ENCODE results near the gene CCDC82. TPM values are rescaled to one million over a fixed set of nuclear protein-coding genes. Genes with fewer than 3 reads are reported as not detected.

CCDC82 gene
- total and polyA plus RNA-seq, 4 donors = 29.3 to 39.0 (median 38.1) TPM

- no peaks in the 10 kb centered on the region for H3K36me3 ChIP-seq (ENCODE audit: control insufficient read depth in 1 of 2, insufficient read depth in 2 of 2, low read length in 1 of 2)
- H3K4me3 ChIP-seq (ENCODE audit: low read length in 2 of 2) = no peak overlapping the region
- intact Hi-C loops (cut with DNase I) = no loop called here
- no peak for DNase-seq
- no peaks in the 10 kb centered on the region for H3K27me3 ChIP-seq (ENCODE audit: control insufficient read depth in 1 of 2, insufficient read depth in 2 of 2, low read length in 1 of 2)
- no peak for ATAC-seq (ENCODE audit: low FRiP score)
- H3K4me1 ChIP-seq (ENCODE audit: control insufficient read depth in 1 of 2, insufficient read depth in 2 of 2, low read length in 2 of 2) = no peaks in the 10 kb centered on the region
- WGBS, 2 donors = 96 to 97% methylated on average over 3 of the region's 3 CpGs
- H3K9me3 ChIP-seq (ENCODE audit: control insufficient read depth, low read length) = no peaks in the 10 kb centered on the region
- no peak overlapping the region for H3K27ac ChIP-seq (ENCODE audit: low read depth in 1 of 2, low read length in 2 of 2)
Observed at GRCh38 chr11:96397863-96398262, 8.2 kb upstream of the CCDC82 start.

- intact Hi-C loops (cut with DNase I) = no loop called here
- DNase-seq (no peak), ATAC-seq (ENCODE audit: low FRiP score) (no peak)
- Histone ChIP-seq H3K36me3 (ENCODE audit: control insufficient read depth in 1 of 2, insufficient read depth in 2 of 2, low read length in 1 of 2) (no peaks in the 10 kb centered on the region), H3K27me3 (ENCODE audit: control insufficient read depth in 1 of 2, insufficient read depth in 2 of 2, low read length in 1 of 2) (no peaks in the 10 kb centered on the region), H3K9me3 (ENCODE audit: control insufficient read depth, low read length) (no peaks in the 10 kb centered on the region), H3K27ac (ENCODE audit: low read depth in 1 of 2, low read length in 2 of 2) (no peak overlapping the region), H3K4me3 (ENCODE audit: low read length in 2 of 2) (no peak overlapping the region), H3K4me1 (ENCODE audit: control insufficient read depth in 1 of 2, insufficient read depth in 2 of 2, low read length in 2 of 2) (no peaks in the 10 kb centered on the region)
- 69 to 71% methylated on average over 4 of the region's 4 CpGs for WGBS, 2 donors
Observed at GRCh38 chr11:96396637-96397036, 6.9 kb upstream of the CCDC82 start.

DNA sequence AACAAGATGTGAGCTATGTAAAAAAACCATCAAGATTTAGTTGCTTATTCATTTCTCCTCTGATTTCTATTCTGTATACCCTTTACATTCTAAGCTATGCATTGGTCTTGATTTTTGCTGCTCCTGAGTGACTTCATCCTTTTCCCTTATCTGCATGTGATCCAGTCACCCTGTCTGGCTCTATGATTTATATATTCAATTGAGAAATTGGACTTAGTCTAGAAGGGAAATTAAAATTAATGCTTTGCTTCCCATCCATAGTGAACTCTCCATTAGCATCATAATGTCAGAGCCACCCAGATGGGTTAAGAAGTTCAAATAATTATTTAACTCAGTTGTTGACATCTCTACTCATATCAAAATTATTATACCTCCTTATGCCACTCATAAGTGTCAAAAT is 5.1 kb upstream of the CCDC82 start:
- DNase-seq = no peak
- ATAC-seq (ENCODE audit: low FRiP score) = no peak
- no peaks in the 10 kb centered on the region for H3K9me3 ChIP-seq (ENCODE audit: control insufficient read depth, low read length)
- intact Hi-C loops (cut with DNase I) = loop anchor here in 1 of 2 donors (5.0 kb wide), 1 partner anchor 542 kb away; no protein-coding TSS in a partner anchor
- H3K36me3 ChIP-seq (ENCODE audit: control insufficient read depth in 1 of 2, insufficient read depth in 2 of 2, low read length in 1 of 2) = no peaks in the 10 kb centered on the region
- H3K4me1 ChIP-seq (ENCODE audit: control insufficient read depth in 1 of 2, insufficient read depth in 2 of 2, low read length in 2 of 2) = peaks cover 0 to 3% of the 10 kb centered on the region in 2 donors
- no peak overlapping the region for H3K4me3 ChIP-seq (ENCODE audit: low read length in 2 of 2)
- no peaks in the 10 kb centered on the region for H3K27me3 ChIP-seq (ENCODE audit: control insufficient read depth in 1 of 2, insufficient read depth in 2 of 2, low read length in 1 of 2)
- H3K27ac ChIP-seq (ENCODE audit: low read depth in 1 of 2, low read length in 2 of 2) = no peak overlapping the region

DNA sequence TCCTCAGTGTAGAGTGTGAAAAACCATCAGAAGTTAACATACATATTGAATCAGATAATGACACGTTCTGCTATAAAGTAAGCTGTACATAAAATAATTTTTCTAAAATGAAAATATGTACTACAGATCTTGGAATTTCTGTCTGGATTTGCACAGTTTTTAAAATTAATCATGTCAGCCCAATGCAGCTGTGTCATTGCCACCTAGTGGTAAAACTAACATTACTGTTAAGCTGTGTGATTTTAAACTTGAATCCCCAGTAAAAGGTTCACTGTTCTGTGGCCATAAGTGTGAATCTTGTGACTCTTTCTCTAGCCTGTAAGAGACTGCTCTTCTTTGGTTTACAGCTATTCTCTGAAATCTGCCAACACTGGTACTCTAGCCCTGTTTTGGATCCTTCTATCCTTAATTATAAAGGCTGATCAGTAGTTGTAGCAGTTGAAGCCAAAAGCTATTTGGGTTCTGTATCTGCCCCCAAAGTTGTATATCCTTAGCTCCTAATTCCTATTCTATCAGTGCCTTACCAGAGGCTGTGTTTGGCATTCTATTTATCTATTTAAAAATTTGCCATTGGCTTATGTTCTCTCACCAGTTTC is 4.1 kb upstream of the CCDC82 start:
- no peaks in the 10 kb centered on the region for H3K36me3 ChIP-seq (ENCODE audit: control insufficient read depth in 1 of 2, insufficient read depth in 2 of 2, low read length in 1 of 2)
- no peaks in the 10 kb centered on the region for H3K9me3 ChIP-seq (ENCODE audit: control insufficient read depth, low read length)
- H3K27me3 ChIP-seq (ENCODE audit: control insufficient read depth in 1 of 2, insufficient read depth in 2 of 2, low read length in 1 of 2) = no peaks in the 10 kb centered on the region
- H3K27ac ChIP-seq (ENCODE audit: low read depth in 1 of 2, low read length in 2 of 2) = no peak overlapping the region
- WGBS, 2 donors = 4 to 9% methylated on average over 1 of the region's 1 CpG
- no peak overlapping the region for H3K4me3 ChIP-seq (ENCODE audit: low read length in 2 of 2)
- intact Hi-C loops (cut with DNase I) = loop anchor here in 1 of 2 donors (5.0 kb wide), 1 partner anchor 542 kb away; no protein-coding TSS in a partner anchor
- ATAC-seq (ENCODE audit: low FRiP score) (no peak), DNase-seq (no peak)
- H3K4me1 ChIP-seq (ENCODE audit: control insufficient read depth in 1 of 2, insufficient read depth in 2 of 2, low read length in 2 of 2) = peaks cover 0 to 3% of the 10 kb centered on the region in 2 donors

GRCh38 chr11:96391698-96392307 is 2.1 kb upstream of the CCDC82 start:
- Histone ChIP-seq H3K36me3 (ENCODE audit: control insufficient read depth in 1 of 2, insufficient read depth in 2 of 2, low read length in 1 of 2) (no peaks in the 10 kb centered on the region), H3K4me3 (ENCODE audit: low read length in 2 of 2) (no peak overlapping the region), H3K4me1 (ENCODE audit: control insufficient read depth in 1 of 2, insufficient read depth in 2 of 2, low read length in 2 of 2) (peaks cover 0 to 3% of the 10 kb centered on the region in 2 donors), H3K9me3 (ENCODE audit: control insufficient read depth, low read length) (no peaks in the 10 kb centered on the region), H3K27ac (ENCODE audit: low read depth in 1 of 2, low read length in 2 of 2) (no peak overlapping the region), H3K27me3 (ENCODE audit: control insufficient read depth in 1 of 2, insufficient read depth in 2 of 2, low read length in 1 of 2) (no peaks in the 10 kb centered on the region)
- DNase-seq = no peak
- WGBS, 2 donors = 98% methylated on average over 3 of the region's 3 CpGs
- no peak for ATAC-seq (ENCODE audit: low FRiP score)
- intact Hi-C loops (cut with DNase I) = loop anchor here in 1 of 2 donors (5.0 kb wide), 1 partner anchor 540 kb away; no protein-coding TSS in a partner anchor

DNA sequence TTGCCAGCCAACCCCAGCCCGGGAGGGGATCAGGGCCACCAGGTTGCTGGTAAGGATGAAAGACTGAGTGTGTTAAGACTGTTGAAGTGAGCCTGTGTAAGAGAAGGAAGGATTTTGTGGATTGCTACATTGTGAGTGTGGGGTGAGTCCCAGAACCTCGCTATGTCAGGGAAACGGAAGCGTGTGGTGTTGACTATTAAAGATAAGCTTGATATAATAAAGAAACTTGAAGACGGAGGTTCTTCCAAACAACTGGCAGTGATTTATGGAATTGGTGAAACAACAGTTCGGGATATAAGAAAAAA is 728 bp upstream of the CCDC82 start:
- no peaks in the 10 kb centered on the region for H3K36me3 ChIP-seq (ENCODE audit: control insufficient read depth in 1 of 2, insufficient read depth in 2 of 2, low read length in 1 of 2)
- peak overlapping the region in 1 of 2 donors; percentile 0 for H3K27ac ChIP-seq (ENCODE audit: low read depth in 1 of 2, low read length in 2 of 2)
- no peaks in the 10 kb centered on the region for H3K9me3 ChIP-seq (ENCODE audit: control insufficient read depth, low read length)
- 3 to 4% methylated on average over 6 of the region's 6 CpGs for WGBS, 2 donors
- intact Hi-C loops (cut with DNase I) = loop anchor here in 1 of 2 donors (5.0 kb wide), 1 partner anchor 538 kb away; no protein-coding TSS in a partner anchor
- ATAC-seq (ENCODE audit: low FRiP score) = no peak
- DNase-seq = no peak
- H3K4me1 ChIP-seq (ENCODE audit: control insufficient read depth in 1 of 2, insufficient read depth in 2 of 2, low read length in 2 of 2) = peaks cover 0 to 3% of the 10 kb centered on the region in 2 donors
- no peaks in the 10 kb centered on the region for H3K27me3 ChIP-seq (ENCODE audit: control insufficient read depth in 1 of 2, insufficient read depth in 2 of 2, low read length in 1 of 2)
- peak overlapping the region; percentile 20 to 72 for H3K4me3 ChIP-seq (ENCODE audit: low read length in 2 of 2)

DNA sequence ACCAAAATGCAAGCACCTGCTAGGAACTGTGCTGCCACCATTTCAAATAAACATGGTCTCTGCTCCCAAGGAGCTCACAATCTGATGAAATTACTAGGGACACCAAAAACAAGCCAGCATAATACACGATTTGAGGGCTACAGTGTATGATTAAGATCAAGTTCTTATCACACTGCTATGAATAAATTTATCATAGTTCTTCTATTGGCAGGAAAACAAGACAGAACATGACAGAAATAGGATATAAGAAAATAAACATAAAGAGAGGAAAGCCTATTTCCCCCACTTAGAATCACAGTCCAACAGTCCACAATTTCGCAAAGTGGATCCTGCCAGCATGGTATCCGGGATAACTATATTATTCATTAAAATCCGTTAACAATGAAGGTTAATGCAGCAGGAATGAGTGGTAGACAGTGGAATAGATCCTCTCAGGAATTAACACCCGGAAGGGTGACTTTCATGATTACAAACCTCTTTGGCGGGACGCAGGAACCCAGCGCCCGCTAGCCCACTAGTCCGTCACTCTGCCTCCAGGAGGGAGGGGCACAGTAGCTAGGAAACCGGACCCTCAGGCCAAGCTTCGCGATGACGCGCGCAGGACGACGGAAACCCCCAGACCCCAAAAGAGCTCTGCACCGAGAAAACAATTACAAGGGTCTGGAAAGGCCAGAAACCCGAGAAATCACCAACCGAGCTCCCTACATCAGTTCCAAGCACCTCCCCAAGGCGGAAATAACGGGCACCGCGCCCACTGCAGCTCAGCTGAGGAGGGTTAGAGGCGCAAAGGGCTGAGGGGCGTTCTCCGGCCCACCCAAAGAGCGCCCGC is 607 bp downstream of the CCDC82 start:
- Histone ChIP-seq H3K36me3 (ENCODE audit: control insufficient read depth in 1 of 2, insufficient read depth in 2 of 2, low read length in 1 of 2) (no peaks in the 10 kb centered on the region), H3K4me1 (ENCODE audit: control insufficient read depth in 1 of 2, insufficient read depth in 2 of 2, low read length in 2 of 2) (peaks cover 0 to 3% of the 10 kb centered on the region in 2 donors), H3K4me3 (ENCODE audit: low read length in 2 of 2) (peak overlapping the region; percentile 79 to 99), H3K27me3 (ENCODE audit: control insufficient read depth in 1 of 2, insufficient read depth in 2 of 2, low read length in 1 of 2) (no peaks in the 10 kb centered on the region), H3K27ac (ENCODE audit: low read depth in 1 of 2, low read length in 2 of 2) (peak overlapping the region in 1 of 2 donors; percentile 16), H3K9me3 (ENCODE audit: control insufficient read depth, low read length) (no peaks in the 10 kb centered on the region)
- intact Hi-C loops (cut with DNase I) = loop anchor here in 1 of 2 donors (10.0 kb wide), 1 partner anchor 544 kb away; no protein-coding TSS in a partner anchor
- ATAC-seq (ENCODE audit: low FRiP score) (peak; percentile 61), DNase-seq (no peak)
- WGBS, 2 donors = 0 to 1% methylated on average over 30 of the region's 30 CpGs

GRCh38 chr11:96385187-96385586 is 4.5 kb downstream of the CCDC82 start:
- Histone ChIP-seq H3K9me3 (ENCODE audit: control insufficient read depth, low read length) (no peaks in the 10 kb centered on the region), H3K36me3 (ENCODE audit: control insufficient read depth in 1 of 2, insufficient read depth in 2 of 2, low read length in 1 of 2) (no peaks in the 10 kb centered on the region), H3K4me3 (ENCODE audit: low read length in 2 of 2) (no peak overlapping the region), H3K27me3 (ENCODE audit: control insufficient read depth in 1 of 2, insufficient read depth in 2 of 2, low read length in 1 of 2) (no peaks in the 10 kb centered on the region), H3K4me1 (ENCODE audit: control insufficient read depth in 1 of 2, insufficient read depth in 2 of 2, low read length in 2 of 2) (no peaks in the 10 kb centered on the region), H3K27ac (ENCODE audit: low read depth in 1 of 2, low read length in 2 of 2) (no peak overlapping the region)
- WGBS, 2 donors = 85% methylated on average over 2 of the region's 2 CpGs
- ATAC-seq (ENCODE audit: low FRiP score) = no peak
- intact Hi-C loops (cut with DNase I) = loop anchor here in 1 of 2 donors (10.0 kb wide), 1 partner anchor 540 kb away; no protein-coding TSS in a partner anchor
- no peak for DNase-seq
